CD14-positive monocyte (primary cell): ENCODE measurements around the gene SCAF4. TPM values are rescaled to one million over a fixed set of nuclear protein-coding genes. Genes with fewer than 3 reads are reported as not detected.
A peak's percentile ranks its signal among the peaks of the same experiment; 100 is the strongest.

ENCODE experiments used
- DNase-seq, 3 donors: peaks; one replicate each; pipeline ENCODE4 v3.0.0-alpha.2; 2011 to 2022
- H2AFZ ChIP-seq: 2 replicates; pipeline ENCODE4 v1.6.0; 2012; ENCODE audit warnings: mild to moderate bottlenecking, low read depth, low read length, inconsistent platforms; ENCODE audit not compliant: insufficient read depth, poor library complexity, severe bottlenecking
- H3K27ac ChIP-seq, 2 donors: 1 replicate in 1 of 2; 2 replicates in 1 of 2; pipeline ENCODE4 v1.5.1; 2012 to 2013; ENCODE audit warnings: low read length in 2 of 2, control low read depth in 1 of 2, inconsistent platforms in 1 of 2, low read depth in 1 of 2, mild to moderate bottlenecking in 1 of 2
- H3K27me3 ChIP-seq, 2 donors: one replicate each; pipeline versions ENCODE4 v1.6.0 to v1.6.1; 2011 to 2013; ENCODE audit warnings: low read length in 2 of 2; ENCODE audit not compliant: control insufficient read depth in 2 of 2, insufficient read depth in 2 of 2
- H3K36me3 ChIP-seq, 2 donors: replicated peaks in 1 of 2; 1 replicate in 1 of 2; 2 replicates in 1 of 2; pipeline versions ENCODE4 v1.5.1 to v1.6.1; 2012 to 2013; ENCODE audit warnings: low read length in 2 of 2, control low read depth in 1 of 2, inconsistent platforms in 1 of 2, mild to moderate bottlenecking in 1 of 2; ENCODE audit not compliant: insufficient read depth in 2 of 2, control insufficient read depth in 1 of 2
- H3K4me1 ChIP-seq, 2 donors: 1 replicate in 1 of 2; 2 replicates in 1 of 2; pipeline versions ENCODE4 v1.5.1 to v1.6.1; 2012 to 2013; ENCODE audit warnings: low read length in 2 of 2, control low read depth in 1 of 2, inconsistent platforms in 1 of 2, mild to moderate bottlenecking in 1 of 2, moderate library complexity in 1 of 2; ENCODE audit not compliant: insufficient read depth in 2 of 2, control insufficient read depth in 1 of 2
- H3K4me2 ChIP-seq: replicated peaks from 2 replicates; pipeline ENCODE3; 2012; ENCODE audit warnings: low read length, moderate library complexity, mild to moderate bottlenecking; ENCODE audit not compliant: poor library complexity, severe bottlenecking; ENCODE audit errors: extremely low read depth
- H3K4me3 ChIP-seq, 3 experiments: fragments of 200-600 bp in 1 of 3; sonication (generic) in 1 of 3; replicated peaks in 1 of 3; 1 replicate in 2 of 3; 2 replicates in 1 of 3; pipeline ENCODE4 v1.5.1; 2011 to 2013; ENCODE audit warnings: low read length in 3 of 3, mild to moderate bottlenecking in 3 of 3, control low read depth in 2 of 3, low read depth in 2 of 3, inconsistent platforms in 1 of 3, moderate library complexity in 1 of 3
- H3K79me2 ChIP-seq: 2 replicates; pipeline ENCODE4 v1.6.0; 2012; ENCODE audit warnings: mild to moderate bottlenecking, control low read depth, inconsistent platforms, low read length, moderate library complexity; ENCODE audit not compliant: insufficient read depth
- H3K9ac ChIP-seq: 2 replicates; pipeline ENCODE4 v1.6.0; 2017; ENCODE audit warnings: low read length, mild to moderate bottlenecking; ENCODE audit not compliant: insufficient read depth, poor library complexity, severe bottlenecking
- H3K9me3 ChIP-seq, 2 donors: replicated peaks in 1 of 2; 1 replicate in 1 of 2; 2 replicates in 1 of 2; pipeline versions ENCODE4 v1.5.1 to v1.6.1; 2012 to 2013; ENCODE audit warnings: low read length in 2 of 2, control low read depth in 1 of 2; ENCODE audit not compliant: control insufficient read depth in 1 of 2, insufficient read depth in 1 of 2
- H4K20me1 ChIP-seq: 2 replicates; pipeline ENCODE4 v1.6.0; 2012; ENCODE audit warnings: mild to moderate bottlenecking, low read length, control low read depth, moderate library complexity; ENCODE audit not compliant: insufficient read depth
- H3K27ac Mint-ChIP-seq, 7 donors: one replicate each; pipeline ENCODE4 v1.8.0; 2020; ENCODE audit warnings: mild to moderate bottlenecking in 7 of 7, mixed read lengths in 7 of 7, moderate library complexity in 6 of 7, inconsistent platforms in 2 of 7
- H3K27me3 Mint-ChIP-seq, 3 donors: one replicate each; pipeline ENCODE4 v1.8.0; 2021 to 2022; ENCODE audit warnings: low read depth in 3 of 3, mild to moderate bottlenecking in 3 of 3, mixed read lengths in 3 of 3, moderate library complexity in 3 of 3, inconsistent platforms in 1 of 3
- H3K36me3 Mint-ChIP-seq, 2 donors: one replicate each; pipeline ENCODE4 v1.8.0; 2020; ENCODE audit warnings: mixed read lengths in 2 of 2, inconsistent platforms in 1 of 2, mild to moderate bottlenecking in 1 of 2
- H3K4me1 Mint-ChIP-seq: one replicate; pipeline ENCODE4 v1.8.0; 2020; ENCODE audit warnings: mild to moderate bottlenecking, mixed read lengths
- H3K4me3 Mint-ChIP-seq, 2 donors: one replicate each; pipeline ENCODE4 v1.8.0; 2020; ENCODE audit warnings: mild to moderate bottlenecking in 2 of 2, mixed read lengths in 2 of 2, moderate library complexity in 1 of 2
- H3K9me3 Mint-ChIP-seq, 7 donors: one replicate each; pipeline ENCODE4 v1.8.0; 2020 to 2022; ENCODE audit warnings: mixed read lengths in 7 of 7, mild to moderate bottlenecking in 6 of 7, moderate library complexity in 6 of 7, inconsistent platforms in 2 of 7
- CTCF ChIP-seq: fragments of 200-600 bp; IDR thresholded peaks from one replicate; pipeline ENCODE4 v1.8.0; 2022; ENCODE audit warnings: antibody characterized with exemption, mild to moderate bottlenecking
- WGBS: methylation state at CpG from one replicate; pipeline ENCODE4 v1.1.5; 2013; ENCODE audit warnings: missing lambda C conversion rate; ENCODE audit not compliant: insufficient coverage; 5-methylcytosine and 5-hydroxymethylcytosine counted together
- intact Hi-C, 2 donors: fragments of 100-400 bp; cut with micrococcal nuclease; formaldehyde crosslinking; loops; one replicate each; pipeline versions ENCODE4 v1.15.0 to v1.15.1; 2023
- polyA plus RNA-seq, 3 donors: library from polyadenylated mRNA; depleted of rRNA in 1 of 3; unstranded in 2 of 3; stranded (reverse) in 1 of 3; fragments of 300-500 nt in 2 of 3; fragments of >200 nt in 1 of 3; fragmentation: Illumina TruSeq in 2 of 3; gene quantifications; 1 replicate in 2 of 3; 2 replicates in 1 of 3; pipeline ENCODE4 v1.2.3, GENCODE V29; 2012 to 2021

SCAF4 gene
- polyA plus RNA-seq, 3 donors = 4.6 to 28.7 (median 11.3) TPM

DNA sequence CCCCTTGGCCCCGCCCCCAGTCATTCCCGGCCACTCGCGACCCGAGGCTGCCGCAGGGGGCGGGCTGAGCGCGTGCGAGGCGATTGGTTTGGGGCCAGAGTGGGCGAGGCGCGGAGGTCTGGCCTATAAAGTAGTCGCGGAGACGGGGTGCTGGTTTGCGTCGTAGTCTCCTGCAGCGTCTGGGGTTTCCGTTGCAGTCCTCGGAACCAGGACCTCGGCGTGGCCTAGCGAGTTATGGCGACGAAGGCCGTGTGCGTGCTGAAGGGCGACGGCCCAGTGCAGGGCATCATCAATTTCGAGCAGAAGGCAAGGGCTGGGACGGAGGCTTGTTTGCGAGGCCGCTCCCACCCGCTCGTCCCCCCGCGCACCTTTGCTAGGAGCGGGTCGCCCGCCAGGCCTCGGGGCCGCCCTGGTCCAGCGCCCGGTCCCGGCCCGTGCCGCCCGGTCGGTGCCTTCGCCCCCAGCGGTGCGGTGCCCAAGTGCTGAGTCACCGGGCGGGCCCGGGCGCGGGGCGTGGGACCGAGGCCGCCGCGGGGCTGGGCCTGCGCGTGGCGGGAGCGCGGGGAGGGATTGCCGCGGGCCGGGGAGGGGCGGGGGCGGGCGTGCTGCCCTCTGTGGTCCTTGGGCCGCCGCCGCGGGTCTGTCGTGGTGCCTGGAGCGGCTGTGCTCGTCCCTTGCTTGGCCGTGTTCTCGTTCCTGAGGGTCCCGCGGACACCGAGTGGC is 72.2 kb downstream of the SCAF4 start, which contains the start of gene SOD1:
TSS of gene SOD1 (plus strand) at position 158 of the 723 bp plus-strand sequence. CDS start at position 235, 77 bp downstream.
- peak; percentile 83 to 87 (median 85) for DNase-seq
- Histone ChIP-seq H3K27me3 (no peaks in the 10 kb centered on the region), H3K9me3 (no peaks in the 10 kb centered on the region), H4K20me1 (no peaks in the 10 kb centered on the region), H3K4me3 (peak within 1 kb of the TSS; percentile 46 to 84 (median 79)), H3K4me2 (peak within 1 kb of the TSS; percentile 86), H3K4me1 (peaks cover 11 to 19% of the 10 kb centered on the region in 2 donors), H3K36me3 (peaks cover 4 to 13% of the 10 kb centered on the region in 2 donors), H3K79me2 (peaks cover 23% of the 10 kb centered on the region), H2AFZ (peak within 1 kb of the TSS; percentile 87), H3K27ac (peak within 1 kb of the TSS; percentile 53 to 84), H3K9ac (peak within 1 kb of the TSS; percentile 80)
- WGBS = under 1% methylated on average over 87 of the region's 87 CpGs
- H3K9me3 Mint-ChIP-seq = peaks cover 0 to 5% (median 0%) of the 10 kb centered on the region in 7 donors
- intact Hi-C loops = loop anchor here (5.0 kb wide), 1 partner anchor 73 kb away; the partner anchor contains the start of gene SCAF4 (in 2 of the 2)
- H3K36me3 Mint-ChIP-seq = peaks cover 16 to 18% of the 10 kb centered on the region in 2 donors
- H3K4me1 Mint-ChIP-seq = peaks cover 41% of the 10 kb centered on the region
- H3K4me3 Mint-ChIP-seq = peak within 1 kb of the TSS; percentile 97 to 99
- peak within 1 kb of the TSS; percentile 82 to 97 (median 93) for H3K27ac Mint-ChIP-seq
- TF ChIP-seq CTCF = no peak
- peaks cover 7 to 8% (median 8%) of the 10 kb centered on the region in 3 donors for H3K27me3 Mint-ChIP-seq

DNA sequence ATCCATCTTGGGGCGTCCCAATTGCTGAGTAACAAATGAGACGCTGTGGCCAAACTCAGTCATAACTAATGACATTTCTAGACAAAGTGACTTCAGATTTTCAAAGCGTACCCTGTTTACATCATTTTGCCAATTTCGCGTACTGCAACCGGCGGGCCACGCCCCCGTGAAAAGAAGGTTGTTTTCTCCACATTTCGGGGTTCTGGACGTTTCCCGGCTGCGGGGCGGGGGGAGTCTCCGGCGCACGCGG is 72.7 kb downstream of the SCAF4 start:
- DNase-seq = no peak
- H3K4me3 ChIP-seq = peak overlapping the region; percentile 46 to 84 (median 79)
- H3K79me2 ChIP-seq = peaks cover 23% of the 10 kb centered on the region
- no peaks in the 10 kb centered on the region for H3K27me3 ChIP-seq
- H3K9ac ChIP-seq = peak overlapping the region; percentile 80
- 0% methylated on average over 18 of the region's 18 CpGs for WGBS
- peaks cover 13% of the 10 kb centered on the region in 2 donors for H3K36me3 Mint-ChIP-seq
- H3K9me3 ChIP-seq = no peaks in the 10 kb centered on the region
- peak overlapping the region; percentile 87 for H2AFZ ChIP-seq
- H4K20me1 ChIP-seq = no peaks in the 10 kb centered on the region
- H3K4me1 Mint-ChIP-seq = peaks cover 41% of the 10 kb centered on the region
- H3K27me3 Mint-ChIP-seq = peaks cover 7 to 10% (median 8%) of the 10 kb centered on the region in 3 donors
- peak overlapping the region; percentile 50 to 97 (median 92) for H3K27ac Mint-ChIP-seq
- H3K4me1 ChIP-seq = peaks cover 11 to 19% of the 10 kb centered on the region in 2 donors
- no peak for TF ChIP-seq CTCF
- H3K27ac ChIP-seq = peak overlapping the region in 1 of 2 donors; percentile 84
- H3K36me3 ChIP-seq = peaks cover 4 to 8% of the 10 kb centered on the region in 2 donors
- H3K4me3 Mint-ChIP-seq = peak overlapping the region; percentile 97 to 99
- intact Hi-C loops = loop anchor here (5.0 kb wide), 1 partner anchor 73 kb away; the partner anchor contains the start of gene SCAF4 (in 2 of the 2)
- peaks cover 0 to 9% (median 2%) of the 10 kb centered on the region in 7 donors for H3K9me3 Mint-ChIP-seq
- H3K4me2 ChIP-seq = peak overlapping the region; percentile 86
